ENCODE results near the gene GPR89A. TPM values are rescaled to one million over a fixed set of nuclear protein-coding genes. Genes with fewer than 3 reads are reported as not detected.
A peak's percentile ranks its signal among the peaks of the same experiment; 100 is the strongest.
"Not testable (repeated sequence)": the region's sequence is repeated elsewhere in the genome, so short reads cannot be mapped to it uniquely, and the experiment has no call there.

GPR89A gene
- total and polyA plus RNA-seq, 2 donors: 21.3 to 25.2 TPM

GRCh38 chr1:145665015-145665414, 57.2 kb downstream of the GPR89A start:
- H3K27me3 ChIP-seq (ENCODE audit: control insufficient read depth in 2 of 2, insufficient read depth in 1 of 2, low read length in 1 of 2); H3K9me3 ChIP-seq (ENCODE audit: control insufficient read depth in 2 of 2, insufficient read depth in 1 of 2, low read length in 1 of 2); H3K36me3 ChIP-seq (ENCODE audit: control insufficient read depth in 2 of 2, insufficient read depth in 2 of 2, low read length in 1 of 2); H3K4me1 ChIP-seq (ENCODE audit: control insufficient read depth in 2 of 2, insufficient read depth in 2 of 2, low read length in 2 of 2); H3K27ac ChIP-seq (ENCODE audit: low read depth in 1 of 2, low read length in 1 of 2); DNase-seq (ENCODE audit: low read depth in 6 of 9, low spot score in 9 of 9); H3K4me3 ChIP-seq (ENCODE audit: low read length in 2 of 2): not testable (repeated sequence)
- WGBS: 88% methylated on average over 4 of the region's 4 CpGs

GRCh38 chr1:145670995-145671745, 63.4 kb downstream of the GPR89A start:
- DNase-seq (ENCODE audit: low read depth in 6 of 9, low spot score in 9 of 9): not testable (repeated sequence)

GRCh38 chr1:145673217-145673616, 65.4 kb downstream of the GPR89A start:
- no CpG with 5 or more reads among the region's 1 CpG for WGBS
- not testable (repeated sequence) for H3K9me3 ChIP-seq (ENCODE audit: control insufficient read depth in 2 of 2, insufficient read depth in 1 of 2, low read length in 1 of 2); H3K4me3 ChIP-seq (ENCODE audit: low read length in 2 of 2); DNase-seq (ENCODE audit: low read depth in 6 of 9, low spot score in 9 of 9); H3K27me3 ChIP-seq (ENCODE audit: control insufficient read depth in 2 of 2, insufficient read depth in 1 of 2, low read length in 1 of 2); H3K27ac ChIP-seq (ENCODE audit: low read depth in 1 of 2, low read length in 1 of 2); H3K4me1 ChIP-seq (ENCODE audit: control insufficient read depth in 2 of 2, insufficient read depth in 2 of 2, low read length in 2 of 2); H3K36me3 ChIP-seq (ENCODE audit: control insufficient read depth in 2 of 2, insufficient read depth in 2 of 2, low read length in 1 of 2)

More at GRCh38 chr1:145670995-145671745, 63.4 kb downstream of the GPR89A start:
- WGBS: 92% methylated on average over 1 of the region's 3 CpGs
- not testable (repeated sequence) for H3K27ac ChIP-seq (ENCODE audit: low read depth in 1 of 2, low read length in 1 of 2); H3K36me3 ChIP-seq (ENCODE audit: control insufficient read depth in 2 of 2, insufficient read depth in 2 of 2, low read length in 1 of 2); H3K4me1 ChIP-seq (ENCODE audit: control insufficient read depth in 2 of 2, insufficient read depth in 2 of 2, low read length in 2 of 2); H3K27me3 ChIP-seq (ENCODE audit: control insufficient read depth in 2 of 2, insufficient read depth in 1 of 2, low read length in 1 of 2); H3K4me3 ChIP-seq (ENCODE audit: low read length in 2 of 2); H3K9me3 ChIP-seq (ENCODE audit: control insufficient read depth in 2 of 2, insufficient read depth in 1 of 2, low read length in 1 of 2)

- H3K27me3 ChIP-seq (ENCODE audit: control insufficient read depth in 2 of 2, insufficient read depth in 1 of 2, low read length in 1 of 2); DNase-seq (ENCODE audit: low read depth in 6 of 9, low spot score in 9 of 9); H3K36me3 ChIP-seq (ENCODE audit: control insufficient read depth in 2 of 2, insufficient read depth in 2 of 2, low read length in 1 of 2); H3K27ac ChIP-seq (ENCODE audit: low read depth in 1 of 2, low read length in 1 of 2); H3K9me3 ChIP-seq (ENCODE audit: control insufficient read depth in 2 of 2, insufficient read depth in 1 of 2, low read length in 1 of 2); H3K4me3 ChIP-seq (ENCODE audit: low read length in 2 of 2); H3K4me1 ChIP-seq (ENCODE audit: control insufficient read depth in 2 of 2, insufficient read depth in 2 of 2, low read length in 2 of 2): not testable (repeated sequence)
- 98% methylated on average over 2 of the region's 3 CpGs for WGBS
Measured at GRCh38 chr1:145684858-145685257, 77.1 kb downstream of the GPR89A start.

- DNase-seq (ENCODE audit: low read depth in 6 of 9, low spot score in 9 of 9); H3K27ac ChIP-seq (ENCODE audit: low read depth in 1 of 2, low read length in 1 of 2); H3K9me3 ChIP-seq (ENCODE audit: control insufficient read depth in 2 of 2, insufficient read depth in 1 of 2, low read length in 1 of 2); H3K27me3 ChIP-seq (ENCODE audit: control insufficient read depth in 2 of 2, insufficient read depth in 1 of 2, low read length in 1 of 2); H3K4me3 ChIP-seq (ENCODE audit: low read length in 2 of 2); H3K36me3 ChIP-seq (ENCODE audit: control insufficient read depth in 2 of 2, insufficient read depth in 2 of 2, low read length in 1 of 2): not testable (repeated sequence)
- WGBS: 94% methylated on average over 1 of the region's 1 CpG
- peaks cover 0 to 12% of the 10 kb centered on the region in 2 donors for H3K4me1 ChIP-seq (ENCODE audit: control insufficient read depth in 2 of 2, insufficient read depth in 2 of 2, low read length in 2 of 2)
Measured at GRCh38 chr1:145686078-145686477, 78.3 kb downstream of the GPR89A start.

GRCh38 chr1:145688328-145688727, 80.5 kb downstream of the GPR89A start:
- Histone ChIP-seq H3K4me1 (ENCODE audit: control insufficient read depth in 2 of 2, insufficient read depth in 2 of 2, low read length in 2 of 2) (peaks cover 0 to 15% of the 10 kb centered on the region in 2 donors), H3K36me3 (ENCODE audit: control insufficient read depth in 2 of 2, insufficient read depth in 2 of 2, low read length in 1 of 2) (no peaks in the 10 kb centered on the region), H3K9me3 (ENCODE audit: control insufficient read depth in 2 of 2, insufficient read depth in 1 of 2, low read length in 1 of 2) (no peaks in the 10 kb centered on the region), H3K27ac (ENCODE audit: low read depth in 1 of 2, low read length in 1 of 2) (no peak overlapping the region), H3K4me3 (ENCODE audit: low read length in 2 of 2) (no peak overlapping the region), H3K27me3 (ENCODE audit: control insufficient read depth in 2 of 2, insufficient read depth in 1 of 2, low read length in 1 of 2) (no peaks in the 10 kb centered on the region)
- WGBS: 91% methylated on average over 4 of the region's 4 CpGs
- DNase-seq (ENCODE audit: low read depth in 6 of 9, low spot score in 9 of 9): no peak

GRCh38 chr1:145688924-145689323, 81.1 kb downstream of the GPR89A start:
- Histone ChIP-seq H3K9me3 (ENCODE audit: control insufficient read depth in 2 of 2, insufficient read depth in 1 of 2, low read length in 1 of 2) (no peaks in the 10 kb centered on the region), H3K27ac (ENCODE audit: low read depth in 1 of 2, low read length in 1 of 2) (no peak overlapping the region), H3K4me3 (ENCODE audit: low read length in 2 of 2) (no peak overlapping the region), H3K4me1 (ENCODE audit: control insufficient read depth in 2 of 2, insufficient read depth in 2 of 2, low read length in 2 of 2) (peaks cover 0 to 15% of the 10 kb centered on the region in 2 donors), H3K27me3 (ENCODE audit: control insufficient read depth in 2 of 2, insufficient read depth in 1 of 2, low read length in 1 of 2) (no peaks in the 10 kb centered on the region), H3K36me3 (ENCODE audit: control insufficient read depth in 2 of 2, insufficient read depth in 2 of 2, low read length in 1 of 2) (no peaks in the 10 kb centered on the region)
- no peak for DNase-seq (ENCODE audit: low read depth in 6 of 9, low spot score in 9 of 9)
- WGBS: 98% methylated on average over 6 of the region's 6 CpGs

- Histone ChIP-seq H3K27me3 (ENCODE audit: control insufficient read depth in 2 of 2, insufficient read depth in 1 of 2, low read length in 1 of 2) (no peaks in the 10 kb centered on the region), H3K36me3 (ENCODE audit: control insufficient read depth in 2 of 2, insufficient read depth in 2 of 2, low read length in 1 of 2) (no peaks in the 10 kb centered on the region), H3K4me1 (ENCODE audit: control insufficient read depth in 2 of 2, insufficient read depth in 2 of 2, low read length in 2 of 2) (peaks cover 0 to 15% of the 10 kb centered on the region in 2 donors), H3K4me3 (ENCODE audit: low read length in 2 of 2) (no peak overlapping the region), H3K27ac (ENCODE audit: low read depth in 1 of 2, low read length in 1 of 2) (no peak overlapping the region), H3K9me3 (ENCODE audit: control insufficient read depth in 2 of 2, insufficient read depth in 1 of 2, low read length in 1 of 2) (no peaks in the 10 kb centered on the region)
- 97% methylated on average over 6 of the region's 6 CpGs for WGBS
- DNase-seq (ENCODE audit: low read depth in 6 of 9, low spot score in 9 of 9): no peak
Measured at GRCh38 chr1:145689922-145690321, 82.1 kb downstream of the GPR89A start.

- Histone ChIP-seq H3K4me1 (ENCODE audit: control insufficient read depth in 2 of 2, insufficient read depth in 2 of 2, low read length in 2 of 2) (peaks cover 0 to 15% of the 10 kb centered on the region in 2 donors), H3K27me3 (ENCODE audit: control insufficient read depth in 2 of 2, insufficient read depth in 1 of 2, low read length in 1 of 2) (no peaks in the 10 kb centered on the region), H3K4me3 (ENCODE audit: low read length in 2 of 2) (no peak overlapping the region), H3K27ac (ENCODE audit: low read depth in 1 of 2, low read length in 1 of 2) (peak overlapping the region in 1 of 2 donors; percentile 2), H3K9me3 (ENCODE audit: control insufficient read depth in 2 of 2, insufficient read depth in 1 of 2, low read length in 1 of 2) (no peaks in the 10 kb centered on the region), H3K36me3 (ENCODE audit: control insufficient read depth in 2 of 2, insufficient read depth in 2 of 2, low read length in 1 of 2) (no peaks in the 10 kb centered on the region)
- WGBS: 59% methylated on average over 5 of the region's 5 CpGs
- peak in 7 of 9 donors; percentile 9 to 78 (median 26) for DNase-seq (ENCODE audit: low read depth in 6 of 9, low spot score in 9 of 9)
Measured at GRCh38 chr1:145690587-145691558, 83.1 kb downstream of the GPR89A start.
